K562 (cell line): ENCODE data around the gene PID1. TPM values are rescaled to one million over a fixed set of nuclear protein-coding genes. Genes with fewer than 3 reads are reported as not detected.

Experiments
- ATAC-seq: fragments of 200-7000 bp; cut with Tn5 transposase; 3 replicates; pipeline ENCODE4 v1.9.1; 2020; ENCODE audit warnings: moderate library complexity
- BruUV-seq: library from RNA; stranded (reverse); fragments of 400-500 nt; replicated peaks from 2 replicates; lab custom pipeline; 2021; lab: Mats Ljungman, UMichigan
- CTCF ChIA-PET: fragments of 300-600 bp; formaldehyde crosslinking; extraction: SDS; loops from one replicate; lab custom pipeline; 2021; ENCODE audit warnings: low intra/inter-chr PET ratio; lab: Yijun Ruan, JAX
- POLR2A ChIA-PET: fragments of 300-600, 350-650 bp; sonication (Branson Sonifier 250); formaldehyde crosslinking; extraction: SDS; loops from one replicate; lab custom pipeline; 2021; ENCODE audit warnings: antibody characterized with exemption, inconsistent platforms; lab: Yijun Ruan, JAX
- DNase-seq, 4 experiments: peaks; one replicate each; pipeline versions ENCODE4 v3.0.0 to v3.0.0-alpha.2; 2011 to 2018; ENCODE audit warnings: low spot score in 3 of 4, mixed read lengths in 3 of 4; ENCODE audit errors: extremely low read depth in 1 of 4
- FAIRE-seq: peaks from 2 replicates; lab custom pipeline; 2011; peaks lifted over from hg19 to GRCh38; lab: Jason Lieb, UNC
- H2AFZ ChIP-seq: 2 replicates; pipeline ENCODE4 v1.6.0; 2011; ENCODE audit warnings: low read depth, low read length, control low read depth, inconsistent platforms
- H3K27ac ChIP-seq: fragments of 200-600 bp; 3 replicates; pipeline ENCODE4 v1.8.0; 2011; ENCODE audit warnings: low read depth, mild to moderate bottlenecking, control low read depth, inconsistent platforms, low read length, moderate library complexity, mixed read lengths; ENCODE audit errors: extremely low read depth
- H3K27me3 ChIP-seq, 2 experiments: fragments of 300-600 bp in 1 of 2; 2 replicates in 1 of 2; 3 replicates in 1 of 2; pipeline versions ENCODE4 v1.6.0 to v1.8.0; 2011; ENCODE audit warnings: inconsistent platforms in 2 of 2, low read length in 2 of 2, mild to moderate bottlenecking in 1 of 2, mixed read lengths in 1 of 2, moderate library complexity in 1 of 2; ENCODE audit not compliant: control insufficient read depth in 2 of 2, insufficient read depth in 2 of 2
- H3K36me3 ChIP-seq: fragments of 300-600 bp; 3 replicates; pipeline ENCODE4 v1.8.0; 2011; ENCODE audit warnings: mild to moderate bottlenecking, low read length, inconsistent platforms; ENCODE audit not compliant: control insufficient read depth, insufficient read depth
- H3K4me1 ChIP-seq, 2 experiments: fragments of 200-600 bp in 1 of 2; replicated peaks in 1 of 2; 2 replicates in 1 of 2; 3 replicates in 1 of 2; pipeline versions ENCODE4 v1.5.1 to v1.8.0; 2011; ENCODE audit warnings: inconsistent platforms in 2 of 2, low read length in 2 of 2, mild to moderate bottlenecking in 1 of 2, mixed read lengths in 1 of 2, moderate library complexity in 1 of 2; ENCODE audit not compliant: control insufficient read depth in 2 of 2, insufficient read depth in 2 of 2
- H3K4me2 ChIP-seq: 2 replicates; pipeline ENCODE4 v1.6.1; 2011; ENCODE audit warnings: low read length, control low read depth, inconsistent platforms, mixed read lengths; ENCODE audit not compliant: insufficient read depth
- H3K4me3 ChIP-seq: fragments of 200-600 bp; sonication (generic), shearing (Covaris generic); 2 replicates; pipeline ENCODE4 v1.5.1; 2016; ENCODE audit warnings: control low read depth, inconsistent platforms
- H3K79me2 ChIP-seq: fragments of 200-600 bp; 3 replicates; pipeline ENCODE4 v1.8.0; 2011; ENCODE audit warnings: low read length, inconsistent platforms; ENCODE audit not compliant: control insufficient read depth, insufficient read depth
- H3K9ac ChIP-seq, 2 experiments: 2 replicates each; pipeline versions ENCODE4 v1.6.0 to v1.6.1; 2011; ENCODE audit warnings: low read depth in 2 of 2, low read length in 2 of 2, control low read depth in 1 of 2, inconsistent platforms in 1 of 2, mild to moderate bottlenecking in 1 of 2, mixed read lengths in 1 of 2; ENCODE audit not compliant: insufficient read depth in 1 of 2
- H3K9me1 ChIP-seq: one replicate; pipeline ENCODE4 v1.6.0; 2011; ENCODE audit warnings: inconsistent platforms, mild to moderate bottlenecking, low read length, moderate library complexity; ENCODE audit not compliant: control insufficient read depth, insufficient read depth
- H3K9me3 ChIP-seq: replicated peaks from 2 replicates; pipeline ENCODE4 v1.5.1; 2011; ENCODE audit warnings: low read depth, low read length, inconsistent platforms; ENCODE audit not compliant: control insufficient read depth, insufficient read depth
- H4K20me1 ChIP-seq: replicated peaks from 2 replicates; pipeline ENCODE4 v1.6.1; 2011; ENCODE audit warnings: low read length, inconsistent platforms, mixed read lengths; ENCODE audit not compliant: control insufficient read depth, insufficient read depth
- CGGBP1 ChIP-seq: fragments of 250-450 bp; sonication (Bioruptor Pico); IDR thresholded peaks from 2 replicates; pipeline ENCODE4 v1.9.0; 2021; ENCODE audit warnings: mild to moderate bottlenecking
- DNMT1 ChIP-seq: fragments of 450-650 bp; IDR thresholded peaks from 2 replicates; pipeline ENCODE4 v1.6.1; 2016; ENCODE audit warnings: antibody characterized with exemption, mild to moderate bottlenecking
- FOXA3 ChIP-seq, 2 experiments: fragments of 450-650 bp in 1 of 2; sonication (generic) in 1 of 2; formaldehyde crosslinking; IDR thresholded peaks in 1 of 2; conservative IDR thresholded peaks in 1 of 2; 2 replicates each; pipeline versions ENCODE4 v1.4.0 to v1.8.0; 2020 to 2022; ENCODE audit warnings: mild to moderate bottlenecking in 2 of 2, missing genetic modification reagents in 1 of 2
- GABPB2 ChIP-seq: fragments of 250-450 bp; sonication (Bioruptor Pico); conservative IDR thresholded peaks from 2 replicates; pipeline ENCODE4 v1.5.1; 2021; ENCODE audit warnings: mild to moderate bottlenecking
- HMG20B ChIP-seq: fragments of 250-450 bp; sonication (Bioruptor Pico); IDR thresholded peaks from 2 replicates; pipeline ENCODE4 v1.5.0; 2021; ENCODE audit warnings: mild to moderate bottlenecking
- NCOA4 ChIP-seq: fragments of 450-650 bp; IDR thresholded peaks from 2 replicates; pipeline ENCODE4 v1.6.1; 2018; ENCODE audit warnings: mild to moderate bottlenecking; ENCODE audit not compliant: partially characterized antibody
- POLR2H ChIP-seq: IDR thresholded peaks from 2 replicates; pipeline ENCODE4 v1.6.1; 2016; ENCODE audit warnings: missing genetic modification characterization, low read depth, mild to moderate bottlenecking, control low read depth, missing compliant biosample characterization, moderate library complexity
- PURB ChIP-seq: sonication (generic); formaldehyde crosslinking; IDR thresholded peaks from 2 replicates; pipeline ENCODE4 v1.9.0; 2021; ENCODE audit warnings: low read depth, mild to moderate bottlenecking, missing genetic modification reagents
- TARDBP ChIP-seq: fragments of 450-650 bp; IDR thresholded peaks from 2 replicates; pipeline ENCODE4 v1.6.1; 2016
- U2AF1 ChIP-seq: fragments of 200-400 bp; formaldehyde crosslinking; optimal IDR thresholded peaks from 2 replicates; pipeline ENCODE3; 2017; ENCODE audit warnings: mild to moderate bottlenecking, low read depth, low read length, moderate library complexity
- ZFP30 ChIP-seq: fragments of 250-450 bp; sonication (Bioruptor Pico); IDR thresholded peaks from 2 replicates; pipeline ENCODE4 v1.8.0; 2022; ENCODE audit warnings: moderate library complexity, mild to moderate bottlenecking, inconsistent platforms, borderline replicate concordance
- ZNF197 ChIP-seq: fragments of 200-800 bp; sonication (Bioruptor generic); IDR thresholded peaks from 2 replicates; pipeline ENCODE4 v1.6.1; 2016; ENCODE audit warnings: low read depth, missing genetic modification characterization, missing compliant biosample characterization
- ZNF280A ChIP-seq: fragments of 450-650 bp; IDR thresholded peaks from 2 replicates; pipeline ENCODE4 v1.6.1; 2018; ENCODE audit warnings: mild to moderate bottlenecking, low read depth; ENCODE audit not compliant: partially characterized antibody
- ZSCAN32 ChIP-seq: fragments of 450-650 bp; formaldehyde crosslinking; IDR thresholded peaks from 2 replicates; pipeline ENCODE4 v1.4.0; 2020; ENCODE audit warnings: mild to moderate bottlenecking, moderate library complexity
- WGBS: fragments of 100-300 bp; shearing (Covaris generic); methylation state at CpG from one replicate; pipeline ENCODE4 v1.1.6; 2016; ENCODE audit warnings: low coverage, mixed read lengths; ENCODE audit not compliant: insufficient coverage; ENCODE audit errors: missing lambda C conversion rate; 5-methylcytosine and 5-hydroxymethylcytosine counted together
- in situ Hi-C: fragments of 300-500 bp; cut with MboI; formaldehyde crosslinking; loops from 4 replicates; pipeline ENCODE4 v1.15.0; 2018; ENCODE audit warnings: inconsistent platforms, mixed read lengths
- intact Hi-C: fragments of 100-400 bp; cut with micrococcal nuclease; formaldehyde crosslinking; loops from 2 replicates; pipeline ENCODE4 v1.14.2; 2022
- polyA plus RNA-seq, 8 experiments: library from polyadenylated mRNA; depleted of rRNA in 4 of 8; stranded (reverse) in 5 of 8; unstranded in 3 of 8; fragments of >200 nt; fragmentation: Nextera tagmentation in 2 of 8; fragmentation: Illumina TruSeq in 1 of 8; extraction: Ambion mirVana in 2 of 8; extraction: Trizol in 1 of 8; gene quantifications; 2 replicates each; pipeline versions ENCODE4 v1.2.1 to v1.2.3, GENCODE V29; 2011 to 2014; ENCODE audit warnings: inconsistent platforms in 1 of 8, missing spikeins in 1 of 8
- total RNA-seq, 7 experiments: library from RNA; depleted of rRNA in 6 of 7; stranded (reverse); fragments of >200 nt in 6 of 7; fragmentation: Illumina TruSeq in 2 of 7; extraction: Trizol in 2 of 7; gene quantifications; 2 replicates each; pipeline versions ENCODE4 v1.2.1 to v1.2.3, GENCODE V29; 2011 to 2021; ENCODE audit warnings: low replicate concordance in 1 of 7

The PID1 gene
- total and polyA plus RNA-seq, 9 of the 15 experiments (the other 6 are each of a cell fraction or from before 2014, with no cell fraction given): not detected

DNA sequence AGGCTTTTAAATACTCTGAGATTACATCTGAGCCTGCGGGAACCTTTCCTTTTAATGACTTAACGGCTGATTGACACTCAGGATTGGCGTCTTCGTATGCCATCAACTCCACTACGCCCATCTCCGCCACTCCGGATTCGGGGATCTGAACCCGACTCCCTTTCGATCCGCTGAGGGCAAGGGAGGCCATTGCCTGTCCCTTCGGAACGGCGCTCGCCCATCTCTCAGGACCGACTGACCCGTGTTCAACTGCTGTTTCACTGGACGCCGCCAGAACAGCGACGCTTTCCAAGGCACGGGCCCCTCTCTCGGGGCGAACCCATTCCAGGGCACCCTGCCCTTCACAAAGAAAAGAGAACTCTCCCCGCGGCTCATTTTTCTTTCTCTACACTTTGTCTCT is 90.4 kb downstream of the PID1 start:
- no peak for DNase-seq
- H3K27ac ChIP-seq: no peak overlapping the region
- no peaks in the 10 kb centered on the region for H3K27me3 ChIP-seq
- FAIRE-seq: no peak
- intact Hi-C loops: no loop called here
- H3K9ac ChIP-seq: no peak overlapping the region
- H3K36me3 ChIP-seq: no peaks in the 10 kb centered on the region
- TF ChIP-seq NCOA4: no peak
- TF ChIP-seq GABPB2: no peak
- TF ChIP-seq DNMT1: no peak
- TF ChIP-seq, all 486 proteins: peak for 0
- H3K79me2 ChIP-seq: no peaks in the 10 kb centered on the region
- no peak overlapping the region for H3K4me3 ChIP-seq
- ATAC-seq: no peak
- H2AFZ ChIP-seq: no peak overlapping the region
- H3K9me3 ChIP-seq: no peaks in the 10 kb centered on the region; the same call in 1 of the 2 replicates
- BruUV-seq: no TSS peak
- in situ Hi-C loops: no loop called here
- under 1% methylated on average over 17 of the region's 26 CpGs for WGBS
- ChIA-PET POLR2A (no interaction called here), CTCF (no interaction called here)
- H4K20me1 ChIP-seq: no peaks in the 10 kb centered on the region
- H3K4me1 ChIP-seq: no peaks in the 10 kb centered on the region
- no peak overlapping the region for H3K4me2 ChIP-seq
- H3K9me1 ChIP-seq: no peaks in the 10 kb centered on the region

DNA sequence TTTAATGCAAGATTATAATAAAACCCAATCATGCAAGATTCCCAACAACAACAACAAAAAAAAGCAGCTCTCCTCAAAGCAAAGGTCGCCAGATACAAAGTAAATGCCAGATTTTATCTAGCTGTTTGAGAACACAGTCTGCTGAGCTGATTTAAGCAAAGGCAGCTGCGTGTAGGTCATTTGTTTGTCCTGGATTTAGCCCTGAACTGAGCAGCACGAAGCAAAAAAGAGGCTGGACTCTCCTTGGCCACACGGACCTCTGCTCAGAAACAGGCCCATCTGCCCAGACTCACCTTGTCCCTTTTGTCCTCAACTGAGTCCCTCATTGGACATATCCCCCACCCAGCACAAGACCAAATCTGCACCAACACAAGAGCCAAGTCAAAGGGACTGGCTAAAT is 91.5 kb downstream of the PID1 start:
- no peak for DNase-seq
- no peaks in the 10 kb centered on the region for H3K4me1 ChIP-seq
- no peak overlapping the region for H3K4me3 ChIP-seq
- ATAC-seq: no peak
- BruUV-seq: no TSS peak
- intact Hi-C loops: no loop called here
- CTCF ChIA-PET: no interaction called here
- 0% methylated on average over 4 of the region's 4 CpGs for WGBS
- H3K36me3 ChIP-seq: no peaks in the 10 kb centered on the region
- TF ChIP-seq POLR2H (tag) (no peak), HMG20B (no peak), FOXA3 (CRISPR knock-in tag; conservative IDR thresholded peaks at IDR 0.05 in 1 of 2, IDR thresholded peaks at IDR 0.05 in 1 of 2) (no peak), ZNF197 (CRISPR knock-in tag) (no peak), CGGBP1 (no peak), ZSCAN32 (CRISPR knock-in tag) (no peak), PURB (no peak), TARDBP (no peak), U2AF1 (no peak), ZFP30 (CRISPR knock-in tag) (no peak), ZNF280A (no peak)
- POLR2A ChIA-PET: no interaction called here
- H3K9me3 ChIP-seq: no peaks in the 10 kb centered on the region
- no peaks in the 10 kb centered on the region for H3K9me1 ChIP-seq
- no peak for FAIRE-seq
- no peak overlapping the region for H3K9ac ChIP-seq
- no peak overlapping the region for H2AFZ ChIP-seq
- H4K20me1 ChIP-seq: no peaks in the 10 kb centered on the region
- in situ Hi-C loops: no loop called here
- H3K27me3 ChIP-seq: no peaks in the 10 kb centered on the region
- no peaks in the 10 kb centered on the region for H3K79me2 ChIP-seq
- H3K4me2 ChIP-seq: no peak overlapping the region
- no peak overlapping the region for H3K27ac ChIP-seq
